Measurements from ENCODE around the gene ATG16L1. TPM values are rescaled to one million over a fixed set of nuclear protein-coding genes. Genes with fewer than 3 reads are reported as not detected.

The ATG16L1 gene
- total and polyA plus RNA-seq, 7 donors, result 16.2 to 37.3 (median 19.6) TPM

GRCh38 chr2:233338812-233339368, 87.4 kb downstream of the ATG16L1 start:
- Histone ChIP-seq H3K27me3 (no peaks in the 10 kb centered on the region), H3K4me1 (no peaks in the 10 kb centered on the region), H3K27ac (no peak overlapping the region), H3K4me3 (no peak overlapping the region), H3K9me3 (no peaks in the 10 kb centered on the region), H3K36me3 (no peaks in the 10 kb centered on the region)
- WGBS, 2 donors, result 75 to 82% methylated on average over 3 of the region's 3 CpGs
- intact Hi-C loops (cut with DNase I), result no loop called here
- TF ChIP-seq, protein P1, sequence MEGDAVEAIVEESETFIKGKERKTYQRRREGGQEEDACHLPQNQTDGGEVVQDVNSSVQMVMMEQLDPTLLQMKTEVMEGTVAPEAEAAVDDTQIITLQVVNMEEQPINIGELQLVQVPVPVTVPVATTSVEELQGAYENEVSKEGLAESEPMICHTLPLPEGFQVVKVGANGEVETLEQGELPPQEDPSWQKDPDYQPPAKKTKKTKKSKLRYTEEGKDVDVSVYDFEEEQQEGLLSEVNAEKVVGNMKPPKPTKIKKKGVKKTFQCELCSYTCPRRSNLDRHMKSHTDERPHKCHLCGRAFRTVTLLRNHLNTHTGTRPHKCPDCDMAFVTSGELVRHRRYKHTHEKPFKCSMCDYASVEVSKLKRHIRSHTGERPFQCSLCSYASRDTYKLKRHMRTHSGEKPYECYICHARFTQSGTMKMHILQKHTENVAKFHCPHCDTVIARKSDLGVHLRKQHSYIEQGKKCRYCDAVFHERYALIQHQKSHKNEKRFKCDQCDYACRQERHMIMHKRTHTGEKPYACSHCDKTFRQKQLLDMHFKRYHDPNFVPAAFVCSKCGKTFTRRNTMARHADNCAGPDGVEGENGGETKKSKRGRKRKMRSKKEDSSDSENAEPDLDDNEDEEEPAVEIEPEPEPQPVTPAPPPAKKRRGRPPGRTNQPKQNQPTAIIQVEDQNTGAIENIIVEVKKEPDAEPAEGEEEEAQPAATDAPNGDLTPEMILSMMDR (IDR thresholded peaks at IDR 0.05), result no peak
- TF ChIP-seq POLR2AphosphoS5 (IDR thresholded peaks at IDR 0.05), result no peak
- TF ChIP-seq POLR2A (IDR thresholded peaks at IDR 0.05), result no peak
- no peak for TF ChIP-seq EP300 (IDR thresholded peaks at IDR 0.05)
- DNase-seq, result no peak

DNA sequence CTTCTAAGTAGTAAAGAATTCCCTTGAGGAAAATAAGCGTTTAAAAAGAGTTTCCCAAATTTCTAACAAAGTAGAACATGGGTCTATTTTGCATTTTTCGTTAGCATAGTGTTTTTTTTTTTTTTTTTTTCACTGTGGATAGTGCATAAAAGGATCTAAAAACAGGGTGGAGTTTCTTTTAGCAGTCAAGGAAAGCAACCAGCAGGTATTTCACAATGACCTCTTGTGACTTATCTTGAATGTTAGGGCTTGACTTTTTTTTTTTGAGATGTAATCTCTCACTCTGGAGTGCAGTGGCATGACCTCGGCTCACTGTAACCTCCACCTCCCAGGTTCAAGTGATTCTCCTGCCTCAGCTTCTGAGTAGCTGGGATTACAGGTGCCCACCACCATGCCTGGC, 88.0 kb downstream of the ATG16L1 start:
- H3K9me3 ChIP-seq, result no peaks in the 10 kb centered on the region
- no peak for DNase-seq
- H3K36me3 ChIP-seq, result no peaks in the 10 kb centered on the region
- no peak overlapping the region for H3K27ac ChIP-seq
- no peaks in the 10 kb centered on the region for H3K4me1 ChIP-seq
- no peak overlapping the region for H3K4me3 ChIP-seq
- intact Hi-C loops (cut with DNase I), result no loop called here
- H3K27me3 ChIP-seq, result no peaks in the 10 kb centered on the region
- 28 to 38% methylated on average over 3 of the region's 3 CpGs for WGBS, 2 donors
- TF ChIP-seq EP300 (IDR thresholded peaks at IDR 0.05), result no peak

DNA sequence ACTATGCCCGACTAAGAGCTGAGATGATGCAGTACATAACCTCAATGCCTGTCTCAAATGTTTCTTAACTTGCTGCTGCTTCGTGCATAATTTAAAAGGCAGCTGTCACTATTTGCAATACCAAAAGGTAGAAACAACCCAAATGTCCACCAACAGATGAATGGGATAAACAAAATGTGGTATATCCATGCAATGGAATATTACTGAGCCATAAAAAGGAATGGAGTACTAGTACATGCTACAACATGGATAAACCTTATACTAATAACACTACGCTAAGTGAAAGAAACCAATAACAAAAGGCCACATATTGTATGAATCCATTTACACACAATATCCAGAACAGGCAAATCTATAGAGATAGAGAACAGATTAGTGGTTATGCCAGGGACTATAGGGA, 89.8 kb downstream of the ATG16L1 start:
- H3K4me1 ChIP-seq, result no peaks in the 10 kb centered on the region
- H3K36me3 ChIP-seq, result no peaks in the 10 kb centered on the region
- H3K9me3 ChIP-seq, result no peaks in the 10 kb centered on the region
- TF ChIP-seq, protein P1 (IDR thresholded peaks at IDR 0.05), result no peak
- TF ChIP-seq EP300 (IDR thresholded peaks at IDR 0.05), result no peak
- TF ChIP-seq POLR2A (IDR thresholded peaks at IDR 0.05), result no peak
- TF ChIP-seq POLR2AphosphoS5 (IDR thresholded peaks at IDR 0.05), result no peak
- no peak for DNase-seq
- WGBS, 2 donors, result 97 to 98% methylated on average over 3 of the region's 3 CpGs
- no peak overlapping the region for H3K27ac ChIP-seq
- no peaks in the 10 kb centered on the region for H3K27me3 ChIP-seq
- H3K4me3 ChIP-seq, result no peak overlapping the region
- intact Hi-C loops (cut with DNase I), result no loop called here

GRCh38 chr2:233342301-233342700, 90.8 kb downstream of the ATG16L1 start:
- no peak for DNase-seq
- TF ChIP-seq, protein P1 (IDR thresholded peaks at IDR 0.05), result no peak
- TF ChIP-seq EP300 (IDR thresholded peaks at IDR 0.05) (no peak), POLR2AphosphoS5 (IDR thresholded peaks at IDR 0.05) (no peak)
- WGBS, 2 donors, result 81 to 89% methylated on average over 5 of the region's 5 CpGs
- Histone ChIP-seq H3K27ac (no peak overlapping the region), H3K4me1 (no peaks in the 10 kb centered on the region), H3K36me3 (no peaks in the 10 kb centered on the region), H3K9me3 (no peaks in the 10 kb centered on the region), H3K4me3 (no peak overlapping the region), H3K27me3 (no peaks in the 10 kb centered on the region)
- intact Hi-C loops (cut with DNase I), result no loop called here

DNA sequence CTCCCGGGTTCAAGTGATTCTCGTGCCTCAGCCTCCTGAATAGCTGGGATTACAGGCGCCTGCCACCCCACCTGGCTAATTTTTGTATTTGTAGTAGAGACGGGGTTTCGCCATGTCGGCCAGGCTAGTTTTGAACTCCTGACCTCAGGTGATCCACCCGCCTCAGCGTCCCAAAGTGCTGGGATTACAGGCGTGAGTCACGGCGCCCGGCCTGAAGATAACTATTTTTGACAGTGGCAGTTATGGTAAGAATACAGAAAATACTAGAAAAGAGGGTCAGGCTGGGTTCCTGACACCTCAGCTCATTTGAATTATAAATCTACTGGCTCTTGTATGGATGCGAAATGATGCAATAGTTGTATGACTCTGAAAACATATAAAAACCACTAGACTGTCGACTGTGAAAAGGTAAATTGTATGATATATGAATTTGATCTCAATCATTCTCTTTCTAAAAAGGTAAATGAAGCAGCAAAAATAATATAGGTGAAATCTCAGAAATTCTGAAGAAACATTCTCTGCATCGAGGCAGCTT, 91.8 kb downstream of the ATG16L1 start:
- no peak for TF ChIP-seq POLR2AphosphoS5 (IDR thresholded peaks at IDR 0.05)
- TF ChIP-seq, protein P1 (IDR thresholded peaks at IDR 0.05), result no peak
- no peak for TF ChIP-seq EP300 (IDR thresholded peaks at IDR 0.05)
- TF ChIP-seq POLR2A (IDR thresholded peaks at IDR 0.05), result no peak
- Histone ChIP-seq H3K27ac (no peak overlapping the region), H3K36me3 (no peaks in the 10 kb centered on the region), H3K4me3 (no peak overlapping the region), H3K27me3 (no peaks in the 10 kb centered on the region), H3K9me3 (no peaks in the 10 kb centered on the region), H3K4me1 (no peaks in the 10 kb centered on the region)
- intact Hi-C loops (cut with DNase I), result no loop called here
- WGBS, 2 donors, result 93 to 94% methylated on average over 15 of the region's 15 CpGs
- DNase-seq, result no peak

Small RNAs within 50 kb of the gene (small RNA-seq; reads per million reads assigned to genes)
- gene RN7SL32P (0 reads per million in 3 donors), gene SCARNA5 (342 to 393 (median 373) reads per million in 3 donors), gene SCARNA6 (43.2 to 60.0 (median 54.7) reads per million in 3 donors)

Other genes starting within 250 kb of the ATG16L1 start
- under 1 TPM in 2 of 4 donors, not detected in 2; 0.28 to 0.36 TPM for gene NGEF, start 238.4 kb upstream of the ATG16L1 start, total RNA-seq
- 10 to 100 TPM; 10.8 to 13.9 (median 13.6) TPM for gene NGEF, start 238.4 kb upstream of the ATG16L1 start, polyA plus RNA-seq
- not detected for gene NEU2, start 219.0 kb upstream of the ATG16L1 start, total RNA-seq
- gene NEU2, start 219.0 kb upstream of the ATG16L1 start, polyA plus RNA-seq, result not detected
- 10 to 100 TPM in 1 of 4 donors, 1 to 10 TPM in 3; 6.4 to 20.8 (median 9.4) TPM for gene INPP5D, start 191.3 kb upstream of the ATG16L1 start, total RNA-seq
- gene INPP5D, start 191.3 kb upstream of the ATG16L1 start, polyA plus RNA-seq, result 10 to 100 TPM in 1 of 3 donors, 1 to 10 TPM in 2; 4.2 to 44.8 (median 4.4) TPM
- not detected for gene SAG, start 56.1 kb downstream of the ATG16L1 start, total RNA-seq
- gene SAG, start 56.1 kb downstream of the ATG16L1 start, polyA plus RNA-seq, result not detected
- 10 to 100 TPM; 10.7 to 20.6 (median 16.0) TPM for gene DGKD, start 102.8 kb downstream of the ATG16L1 start, total RNA-seq
- gene DGKD, start 102.8 kb downstream of the ATG16L1 start, polyA plus RNA-seq, result 10 to 100 TPM; 15.6 to 67.0 (median 19.7) TPM